Activated CD8-positive, alpha-beta memory T cell treated with anti-CD3 and anti-CD28 coated beads, Interleukin-2, amount 50 U/mL, for 1 hour (primary cell): ENCODE data around the gene CEP78.

Experiments
- DNase-seq: peaks from one replicate; pipeline ENCODE4 v3.0.0-alpha.2; 2020; ENCODE audit errors: extremely low read depth

Gene CEP78

GRCh38 chr9:78307360-78307759 is 71.5 kb downstream of the CEP78 start:
- DNase-seq, result no peak

DNA sequence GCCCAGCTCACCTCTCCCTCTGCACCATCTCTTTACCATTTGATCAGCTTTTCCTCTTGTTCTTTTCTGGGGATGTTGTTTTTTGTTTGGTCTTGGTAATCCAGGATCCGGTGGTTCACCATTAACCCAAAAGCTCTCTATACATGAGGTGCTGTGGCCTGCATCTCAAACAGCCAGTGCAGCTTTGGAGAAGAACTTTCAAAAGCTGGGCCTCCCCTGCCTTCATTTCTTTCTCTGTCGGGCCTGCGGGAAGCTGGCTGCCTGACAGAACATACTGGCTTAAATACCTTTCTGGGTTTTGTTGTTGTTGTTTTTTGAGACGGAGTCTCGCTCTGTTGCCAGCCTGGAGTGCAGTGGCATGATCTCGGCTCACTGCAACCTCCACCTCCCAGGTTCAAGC is 73.2 kb downstream of the CEP78 start:
- no peak for DNase-seq

GRCh38 chr9:78311075-78311474 is 75.2 kb downstream of the CEP78 start:
- DNase-seq, result no peak

- no peak for DNase-seq
Observed at GRCh38 chr9:78311886-78312524, 76.1 kb downstream of the CEP78 start.

DNA sequence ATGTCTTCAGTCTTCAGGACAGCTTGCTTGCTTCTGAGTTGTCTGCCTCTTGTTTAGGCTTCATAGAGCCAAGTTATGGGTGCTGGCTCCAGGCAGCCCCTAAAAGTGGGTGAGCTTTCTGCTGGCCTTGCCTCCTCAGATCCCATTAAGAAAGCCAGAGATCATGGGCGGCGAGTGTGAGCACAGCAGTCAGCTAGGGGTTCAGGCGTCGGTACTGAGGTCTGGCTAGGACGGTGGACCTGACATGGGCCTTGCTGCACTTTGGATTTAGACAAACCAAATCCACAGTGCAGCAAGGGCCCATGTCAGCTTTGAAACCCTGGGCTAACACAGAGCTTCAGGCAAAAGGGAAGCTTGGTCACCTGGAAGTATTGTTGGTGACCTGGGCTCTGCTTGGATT is 78.7 kb downstream of the CEP78 start:
- DNase-seq, result no peak

DNA sequence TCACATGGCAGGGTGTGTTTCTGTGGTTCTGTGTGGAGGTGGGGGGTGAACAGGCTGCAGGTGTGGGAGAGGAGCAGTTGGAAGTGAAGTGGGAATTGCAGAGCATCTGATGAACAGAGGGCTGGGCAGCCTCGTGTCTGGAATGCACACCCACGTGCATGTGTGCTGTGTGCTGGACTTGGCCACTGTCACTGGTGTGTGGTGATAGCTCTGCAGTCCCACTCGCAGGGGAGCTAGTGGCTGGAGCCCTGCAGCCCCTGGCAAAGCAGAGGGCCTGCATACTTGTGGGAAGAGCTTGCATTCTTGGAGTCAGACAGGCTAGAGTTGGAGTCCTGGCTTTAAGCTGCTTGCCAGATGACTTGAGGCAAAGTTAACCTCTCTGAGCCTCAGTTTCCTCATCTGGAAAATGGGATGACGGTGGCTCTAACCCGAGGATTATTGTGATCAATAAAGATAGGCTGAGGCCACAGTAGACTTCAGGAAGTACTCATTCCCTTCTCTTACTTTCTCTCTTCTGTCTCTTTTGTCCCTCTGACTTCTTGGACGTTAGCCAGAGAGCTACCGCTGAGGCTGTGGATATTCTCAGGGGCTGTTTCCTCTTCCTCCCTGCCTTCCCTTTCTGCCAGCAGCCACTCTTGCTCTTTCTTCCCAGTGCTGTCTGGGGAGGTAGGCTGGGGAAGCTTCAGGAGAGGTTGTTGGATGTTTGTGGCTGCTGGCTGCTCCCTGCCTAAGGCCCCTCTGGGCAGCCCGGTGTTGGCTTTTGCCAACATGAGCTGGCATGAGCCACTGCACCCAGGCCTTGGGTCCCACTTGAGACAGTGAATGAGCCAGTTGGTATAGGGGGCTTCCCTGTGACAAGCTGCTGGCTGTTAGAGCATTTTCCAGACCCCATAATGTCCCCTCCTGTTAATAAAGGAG is 79.3 kb downstream of the CEP78 start:
- DNase-seq, result no peak

GRCh38 chr9:78316166-78316892 is 80.5 kb downstream of the CEP78 start:
- DNase-seq, result no peak

GRCh38 chr9:78319197-78320029 is 83.5 kb downstream of the CEP78 start:
- no peak for DNase-seq

- no peak for DNase-seq
Observed at GRCh38 chr9:78320030-78320693, 84.3 kb downstream of the CEP78 start.

- no peak for DNase-seq
Observed at GRCh38 chr9:78320875-78321496, 85.1 kb downstream of the CEP78 start.

DNA sequence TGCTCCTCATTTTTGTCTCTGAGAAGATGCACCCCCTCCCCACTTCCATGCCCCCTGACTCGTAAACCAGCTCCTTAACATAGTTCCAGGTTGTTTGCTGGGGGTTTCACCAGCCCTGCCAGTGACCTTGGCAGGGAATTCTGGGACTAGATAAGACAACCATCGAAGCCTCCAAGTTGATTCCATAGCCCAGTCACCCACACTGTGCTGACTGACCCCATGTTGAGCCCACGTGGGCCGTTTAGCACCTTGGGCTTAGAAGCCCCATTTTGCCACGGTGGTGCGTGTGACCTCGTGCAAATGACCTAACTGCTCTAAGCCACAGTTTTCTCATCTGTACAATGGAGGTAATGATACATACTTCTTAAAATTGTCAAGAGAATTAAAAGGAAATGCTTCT is 85.6 kb downstream of the CEP78 start:
- DNase-seq, result no peak

DNA sequence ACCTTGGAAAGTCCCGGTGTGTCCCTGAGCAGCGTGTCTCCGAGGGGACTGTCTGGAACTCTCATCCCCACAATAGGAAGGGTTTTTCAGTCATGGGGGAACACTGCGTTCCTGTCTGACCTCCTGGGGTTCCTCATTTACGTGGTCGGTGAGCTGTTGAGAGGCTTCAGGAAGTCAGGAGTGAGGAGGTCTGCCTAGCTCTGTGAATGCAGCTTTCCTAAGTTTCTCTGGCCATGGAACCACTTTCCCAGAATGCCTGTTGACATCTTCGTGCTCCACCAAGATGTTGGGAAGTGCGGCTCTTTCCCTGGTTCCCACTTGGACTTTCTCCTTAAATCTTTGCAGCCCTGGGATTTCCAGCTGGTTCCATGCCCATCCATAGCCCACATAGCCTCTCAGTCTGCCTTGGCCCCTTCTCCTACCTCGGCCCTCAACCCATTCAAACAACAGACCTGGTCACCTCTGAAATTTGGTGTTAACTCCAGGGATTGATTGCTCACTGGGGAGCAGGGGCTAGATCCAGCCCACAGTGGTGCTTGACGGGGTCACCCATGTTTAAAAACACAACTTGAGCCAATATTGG is 88.3 kb downstream of the CEP78 start:
- DNase-seq, result no peak

- no peak for DNase-seq
Observed at GRCh38 chr9:78324682-78325081, 88.8 kb downstream of the CEP78 start.

DNA sequence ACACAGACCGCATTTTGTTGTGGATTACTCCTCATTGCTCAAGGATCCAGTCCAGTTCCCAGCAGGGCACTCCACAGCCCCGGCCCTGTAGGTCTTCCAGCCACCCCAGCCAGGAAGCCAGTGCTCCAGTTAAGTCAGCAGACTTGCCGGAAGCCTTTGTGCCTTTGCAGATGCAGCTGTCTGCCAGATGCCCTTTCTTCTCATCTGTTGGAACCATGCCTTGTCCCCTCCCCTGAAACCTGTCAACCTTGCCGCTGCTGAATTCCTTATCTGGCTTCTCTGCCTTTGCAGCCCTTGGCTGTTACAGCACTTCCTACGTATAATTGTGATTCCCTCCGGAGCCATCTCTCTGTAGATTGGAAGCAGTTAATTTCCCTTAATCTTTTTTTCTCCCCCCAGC is 89.5 kb downstream of the CEP78 start:
- no peak for DNase-seq

- no peak for DNase-seq
Observed at GRCh38 chr9:78325846-78326360, 90.0 kb downstream of the CEP78 start.

DNA sequence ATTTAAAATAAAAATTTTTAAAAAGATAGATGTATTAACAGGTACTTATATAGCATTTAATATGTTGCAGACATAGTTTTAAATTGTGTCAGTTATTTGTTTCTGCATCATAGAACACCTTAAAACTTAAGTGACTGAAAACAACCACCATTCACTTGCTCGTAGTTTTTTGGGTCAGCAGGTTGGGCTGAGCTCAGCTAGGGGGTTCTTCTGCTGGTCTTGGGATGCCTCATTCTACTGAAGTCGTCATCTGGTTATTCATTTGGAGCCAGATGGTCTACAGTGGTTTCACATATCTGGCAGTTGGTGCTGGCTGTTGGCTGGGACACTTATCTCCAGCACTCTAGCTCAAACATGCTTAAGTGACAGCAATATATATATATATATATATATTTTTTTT is 90.7 kb downstream of the CEP78 start:
- no peak for DNase-seq
